ENCODE results near the gene TAF4B. TPM values are rescaled to one million over a fixed set of nuclear protein-coding genes. Genes with fewer than 3 reads are reported as not detected.

Gene TAF4B
- total and polyA plus RNA-seq, 3 experiments from 2014 or later: 4.3 to 19.5 (median 18.7) TPM

GRCh38 chr18:26342646-26343045 lies 116.4 kb downstream of the TAF4B start:
- Histone ChIP-seq H3K36me3 (ENCODE audit: insufficient read depth, low read length) (no peaks in the 10 kb centered on the region), H3K27ac (ENCODE audit: low read depth, low read length) (no peak overlapping the region), H3K27me3 (ENCODE audit: insufficient read depth, low read length, poor library complexity, severe bottlenecking) (no peaks in the 10 kb centered on the region), H3K9me3 (ENCODE audit: low read length) (peaks cover 4% of the 10 kb centered on the region), H3K4me3 (ENCODE audit: low read length) (no peak overlapping the region), H3K4me1 (ENCODE audit: insufficient read depth, low read length) (no peaks in the 10 kb centered on the region)
- Mint-ChIP-seq H3K4me1 (no peaks in the 10 kb centered on the region), H3K27me3 (peaks cover 0 to 2% of the 10 kb centered on the region in 2 donors), H3K9me3 (peaks cover 0 to 31% (median 25%) of the 10 kb centered on the region in 5 donors), H3K27ac (no peak overlapping the region), H3K36me3 (peaks cover 15 to 56% (median 44%) of the 10 kb centered on the region in 3 donors), H3K4me3 (no peak overlapping the region)
- ChIA-PET POLR2A (no interaction called here), CTCF (no interaction called here)
- no peak for DNase-seq

- no peaks in the 10 kb centered on the region for H3K4me1 Mint-ChIP-seq
- Histone ChIP-seq H3K27me3 (ENCODE audit: insufficient read depth, low read length, poor library complexity, severe bottlenecking) (no peaks in the 10 kb centered on the region), H3K9me3 (ENCODE audit: low read length) (no peaks in the 10 kb centered on the region), H3K4me1 (ENCODE audit: insufficient read depth, low read length) (no peaks in the 10 kb centered on the region), H3K4me3 (ENCODE audit: low read length) (no peak overlapping the region), H3K36me3 (ENCODE audit: insufficient read depth, low read length) (no peaks in the 10 kb centered on the region), H3K27ac (ENCODE audit: low read depth, low read length) (no peak overlapping the region)
- CTCF ChIA-PET: no interaction called here
- POLR2A ChIA-PET: no interaction called here
- H3K4me3 Mint-ChIP-seq: no peak overlapping the region
- peaks cover 5 to 32% (median 28%) of the 10 kb centered on the region in 5 donors for H3K9me3 Mint-ChIP-seq
- peaks cover 0 to 40% (median 4%) of the 10 kb centered on the region in 3 donors for H3K36me3 Mint-ChIP-seq
- H3K27me3 Mint-ChIP-seq: no peaks in the 10 kb centered on the region
- no peak for DNase-seq
- H3K27ac Mint-ChIP-seq: no peak overlapping the region
These were observed 124.7 kb downstream of the TAF4B start for GRCh38 chr18:26350961-26351360.

DNA sequence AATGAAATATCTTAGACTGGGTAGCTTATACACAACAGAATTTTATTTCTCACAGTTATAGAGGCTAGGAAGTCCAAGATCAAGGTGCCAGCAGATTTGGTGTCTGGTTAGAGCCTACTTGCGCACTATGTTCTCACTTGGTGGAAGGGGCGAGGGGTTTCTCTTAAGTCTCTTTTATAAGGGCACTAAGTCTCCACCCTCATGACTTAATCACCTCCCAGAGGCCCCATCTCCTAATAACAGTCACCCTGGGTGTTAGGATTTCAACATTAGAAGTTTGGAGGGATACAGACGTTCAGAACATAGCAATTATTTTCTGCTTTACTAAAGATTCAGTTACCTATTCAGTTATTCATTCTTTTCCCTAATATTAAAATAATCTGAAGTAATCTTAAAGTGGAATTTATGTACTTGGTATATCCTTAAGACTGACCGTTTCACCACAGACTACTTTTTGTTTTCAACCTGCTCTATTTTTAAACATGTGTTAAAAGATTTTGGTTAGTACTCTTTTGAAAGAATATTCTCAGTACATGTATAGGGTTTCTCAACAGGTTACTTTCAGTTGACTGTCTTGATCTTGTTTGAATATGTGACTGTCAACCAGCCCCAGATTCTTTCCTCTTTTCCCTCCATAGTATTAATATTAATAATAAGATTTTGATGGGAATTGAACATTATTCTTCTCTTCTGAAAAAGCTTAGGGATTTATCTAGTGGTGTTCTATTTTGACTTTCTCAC lies 130.0 kb downstream of the TAF4B start:
- Mint-ChIP-seq H3K27me3 (no peaks in the 10 kb centered on the region), H3K36me3 (peaks cover 12 to 27% (median 14%) of the 10 kb centered on the region in 3 donors), H3K4me3 (no peak overlapping the region), H3K4me1 (no peaks in the 10 kb centered on the region), H3K27ac (peak overlapping the region in 1 of 8 donors; percentile 54), H3K9me3 (peaks cover 0 to under 1% (median 0%) of the 10 kb centered on the region in 5 donors)
- Histone ChIP-seq H3K9me3 (ENCODE audit: low read length) (no peaks in the 10 kb centered on the region), H3K27ac (ENCODE audit: low read depth, low read length) (no peak overlapping the region), H3K4me1 (ENCODE audit: insufficient read depth, low read length) (no peaks in the 10 kb centered on the region), H3K4me3 (ENCODE audit: low read length) (no peak overlapping the region), H3K36me3 (ENCODE audit: insufficient read depth, low read length) (no peaks in the 10 kb centered on the region), H3K27me3 (ENCODE audit: insufficient read depth, low read length, poor library complexity, severe bottlenecking) (no peaks in the 10 kb centered on the region)
- ChIA-PET POLR2A (no interaction called here), CTCF (no interaction called here)
- DNase-seq: no peak

DNA sequence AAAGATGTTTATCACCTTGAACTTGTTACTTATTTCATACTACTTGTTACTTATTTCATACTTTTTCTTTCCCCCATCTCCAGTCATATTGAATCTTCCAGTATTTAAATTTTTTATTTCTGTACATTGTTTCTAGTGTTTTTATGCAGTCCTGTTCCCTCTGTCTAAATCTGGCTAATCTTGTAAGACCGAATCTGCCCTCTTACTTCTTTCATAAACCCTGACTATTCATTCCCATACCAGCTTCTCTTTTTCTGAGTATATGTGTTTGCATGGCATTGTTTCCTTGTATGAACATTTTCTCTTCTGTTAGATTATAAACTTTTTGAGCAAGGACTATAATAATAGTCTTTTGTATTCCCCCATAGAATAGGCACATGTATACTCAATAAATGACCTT lies 131.7 kb downstream of the TAF4B start:
- H3K9me3 Mint-ChIP-seq: no peaks in the 10 kb centered on the region
- H3K27ac Mint-ChIP-seq: peak overlapping the region in 1 of 8 donors; percentile 47
- H3K9me3 ChIP-seq (ENCODE audit: low read length): no peaks in the 10 kb centered on the region
- H3K4me1 Mint-ChIP-seq: no peaks in the 10 kb centered on the region
- ChIA-PET POLR2A (no interaction called here), CTCF (no interaction called here)
- H3K27me3 Mint-ChIP-seq: no peaks in the 10 kb centered on the region
- H3K36me3 ChIP-seq (ENCODE audit: insufficient read depth, low read length): no peaks in the 10 kb centered on the region
- H3K27me3 ChIP-seq (ENCODE audit: insufficient read depth, low read length, poor library complexity, severe bottlenecking): no peaks in the 10 kb centered on the region
- H3K4me3 ChIP-seq (ENCODE audit: low read length): no peak overlapping the region
- DNase-seq: no peak
- H3K27ac ChIP-seq (ENCODE audit: low read depth, low read length): no peak overlapping the region
- H3K4me3 Mint-ChIP-seq: no peak overlapping the region
- no peaks in the 10 kb centered on the region for H3K4me1 ChIP-seq (ENCODE audit: insufficient read depth, low read length)
- H3K36me3 Mint-ChIP-seq: peaks cover 10 to 27% (median 14%) of the 10 kb centered on the region in 3 donors

DNA sequence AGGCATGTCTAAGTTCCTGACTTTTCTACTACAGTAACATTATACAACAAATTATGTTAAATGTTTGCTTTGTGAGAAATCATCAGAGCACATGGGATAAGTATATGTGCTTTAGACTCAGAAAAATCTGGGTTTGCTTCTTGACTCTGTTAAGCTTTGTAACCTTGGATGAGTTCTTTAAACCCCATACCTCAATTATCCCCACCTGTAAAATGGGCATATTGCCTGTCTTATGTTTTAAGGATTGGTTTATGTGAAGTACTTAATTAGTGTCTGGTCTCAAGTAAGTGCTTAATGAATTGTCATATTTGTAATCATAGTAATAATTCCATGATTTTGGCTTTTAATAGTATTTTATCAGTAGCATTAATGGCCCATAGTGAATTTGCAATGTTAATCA lies 135.8 kb downstream of the TAF4B start:
- no peak overlapping the region for H3K27ac ChIP-seq (ENCODE audit: low read depth, low read length)
- H3K4me1 ChIP-seq (ENCODE audit: insufficient read depth, low read length): no peaks in the 10 kb centered on the region
- H3K4me1 Mint-ChIP-seq: no peaks in the 10 kb centered on the region
- no peaks in the 10 kb centered on the region for H3K36me3 ChIP-seq (ENCODE audit: insufficient read depth, low read length)
- H3K4me3 Mint-ChIP-seq: no peak overlapping the region
- no peaks in the 10 kb centered on the region for H3K9me3 ChIP-seq (ENCODE audit: low read length)
- ChIA-PET CTCF (no interaction called here), POLR2A (no interaction called here)
- no peak overlapping the region for H3K27ac Mint-ChIP-seq
- no peaks in the 10 kb centered on the region for H3K27me3 Mint-ChIP-seq
- H3K27me3 ChIP-seq (ENCODE audit: insufficient read depth, low read length, poor library complexity, severe bottlenecking): no peaks in the 10 kb centered on the region
- peaks cover 12 to 32% (median 22%) of the 10 kb centered on the region in 3 donors for H3K36me3 Mint-ChIP-seq
- DNase-seq: no peak
- H3K4me3 ChIP-seq (ENCODE audit: low read length): no peak overlapping the region
- no peaks in the 10 kb centered on the region for H3K9me3 Mint-ChIP-seq

GRCh38 chr18:26367425-26367824 lies 141.2 kb downstream of the TAF4B start:
- no peak for DNase-seq
- Mint-ChIP-seq H3K27me3 (no peaks in the 10 kb centered on the region), H3K27ac (no peak overlapping the region), H3K36me3 (peaks cover 10 to 11% (median 11%) of the 10 kb centered on the region in 3 donors), H3K4me3 (no peak overlapping the region), H3K4me1 (no peaks in the 10 kb centered on the region), H3K9me3 (no peaks in the 10 kb centered on the region)
- Histone ChIP-seq H3K36me3 (ENCODE audit: insufficient read depth, low read length) (no peaks in the 10 kb centered on the region), H3K4me1 (ENCODE audit: insufficient read depth, low read length) (no peaks in the 10 kb centered on the region), H3K9me3 (ENCODE audit: low read length) (no peaks in the 10 kb centered on the region), H3K4me3 (ENCODE audit: low read length) (no peak overlapping the region), H3K27ac (ENCODE audit: low read depth, low read length) (no peak overlapping the region), H3K27me3 (ENCODE audit: insufficient read depth, low read length, poor library complexity, severe bottlenecking) (no peaks in the 10 kb centered on the region)
- POLR2A ChIA-PET: no interaction called here
- CTCF ChIA-PET: no interaction called here

DNA sequence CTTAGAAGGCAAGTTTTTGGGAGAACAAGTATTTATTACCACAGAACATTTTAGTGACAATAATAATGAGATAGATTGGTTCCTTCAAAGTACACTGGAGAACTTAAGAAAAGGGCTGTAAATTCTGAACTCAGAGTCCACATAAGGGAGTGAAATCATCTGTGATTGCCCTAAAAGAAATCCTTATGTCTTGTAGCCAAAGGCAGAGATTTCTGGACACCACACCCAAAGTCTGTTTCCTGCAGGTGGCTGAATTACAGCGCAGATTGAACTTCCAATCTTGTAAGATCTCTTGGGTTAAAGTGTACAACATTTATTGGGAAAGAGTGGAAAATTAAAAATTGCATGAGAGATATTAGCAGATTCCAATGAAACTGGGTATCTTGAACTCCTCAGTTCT lies 143.8 kb downstream of the TAF4B start:
- Mint-ChIP-seq H3K4me3 (no peak overlapping the region), H3K27me3 (no peaks in the 10 kb centered on the region), H3K9me3 (no peaks in the 10 kb centered on the region), H3K4me1 (no peaks in the 10 kb centered on the region), H3K36me3 (peaks cover 10 to 15% (median 11%) of the 10 kb centered on the region in 3 donors), H3K27ac (no peak overlapping the region)
- H3K27ac ChIP-seq (ENCODE audit: low read depth, low read length): no peak overlapping the region
- DNase-seq: no peak
- no peak overlapping the region for H3K4me3 ChIP-seq (ENCODE audit: low read length)
- ChIA-PET POLR2A (no interaction called here), CTCF (no interaction called here)
- no peaks in the 10 kb centered on the region for H3K9me3 ChIP-seq (ENCODE audit: low read length)
- no peaks in the 10 kb centered on the region for H3K27me3 ChIP-seq (ENCODE audit: insufficient read depth, low read length, poor library complexity, severe bottlenecking)
- no peaks in the 10 kb centered on the region for H3K36me3 ChIP-seq (ENCODE audit: insufficient read depth, low read length)
- H3K4me1 ChIP-seq (ENCODE audit: insufficient read depth, low read length): no peaks in the 10 kb centered on the region

GRCh38 chr18:26376105-26376504 lies 149.9 kb downstream of the TAF4B start:
- Mint-ChIP-seq H3K9me3 (no peaks in the 10 kb centered on the region), H3K27me3 (no peaks in the 10 kb centered on the region), H3K36me3 (peaks cover 0 to 12% (median 2%) of the 10 kb centered on the region in 3 donors), H3K4me1 (no peaks in the 10 kb centered on the region), H3K27ac (no peak overlapping the region), H3K4me3 (no peak overlapping the region)
- ChIA-PET POLR2A (no interaction called here), CTCF (no interaction called here)
- H3K27me3 ChIP-seq (ENCODE audit: insufficient read depth, low read length, poor library complexity, severe bottlenecking): no peaks in the 10 kb centered on the region
- H3K36me3 ChIP-seq (ENCODE audit: insufficient read depth, low read length): no peaks in the 10 kb centered on the region
- no peak overlapping the region for H3K27ac ChIP-seq (ENCODE audit: low read depth, low read length)
- no peak for DNase-seq
- no peak overlapping the region for H3K4me3 ChIP-seq (ENCODE audit: low read length)
- no peaks in the 10 kb centered on the region for H3K9me3 ChIP-seq (ENCODE audit: low read length)
- no peaks in the 10 kb centered on the region for H3K4me1 ChIP-seq (ENCODE audit: insufficient read depth, low read length)

Data from CD8-positive, alpha-beta memory T cell (primary cell).